H7 (cell line): ENCODE results near the gene YIF1A. TPM values are rescaled to one million over a fixed set of nuclear protein-coding genes. Genes with fewer than 3 reads are reported as not detected.

Source experiments
- DNase-seq: peaks from one replicate; pipeline ENCODE4 v3.0.0; 2012
- H3K27me3 ChIP-seq: 2 replicates; pipeline ENCODE4 v1.6.0; 2011; ENCODE audit warnings: mild to moderate bottlenecking, low read length; ENCODE audit not compliant: control insufficient read depth, insufficient read depth
- H3K36me3 ChIP-seq: replicated peaks from 2 replicates; pipeline ENCODE4 v1.5.1; 2011; ENCODE audit warnings: low read length; ENCODE audit not compliant: control insufficient read depth, insufficient read depth
- H3K4me3 ChIP-seq: 2 replicates; pipeline ENCODE4 v1.5.1; 2011; ENCODE audit warnings: low read depth, mild to moderate bottlenecking, control low read depth, low read length, moderate library complexity; ENCODE audit not compliant: insufficient read depth
- total RNA-seq: library from RNA; depleted of rRNA; stranded (reverse); fragments of >200 nt; shearing (Covaris generic); gene quantifications from 2 replicates; pipeline ENCODE4 v1.2.3, GENCODE V29; 2014

YIF1A gene
- total RNA-seq, 1 experiment from 2014 or later: 117 TPM

GRCh38 chr11:66310324-66310723, 21.4 kb upstream of the YIF1A start:
- DNase-seq: no peak
- Histone ChIP-seq H3K27me3 (no peaks in the 10 kb centered on the region), H3K4me3 (no peak overlapping the region), H3K36me3 (no peaks in the 10 kb centered on the region)

GRCh38 chr11:66309475-66309874, 20.5 kb upstream of the YIF1A start:
- no peak for DNase-seq
- no peaks in the 10 kb centered on the region for H3K27me3 ChIP-seq

GRCh38 chr11:66302656-66303055, 13.7 kb upstream of the YIF1A start:
- H3K4me3 ChIP-seq: no peak overlapping the region
- no peaks in the 10 kb centered on the region for H3K27me3 ChIP-seq
- H3K36me3 ChIP-seq: no peaks in the 10 kb centered on the region
- peak; percentile 43 for DNase-seq

More at GRCh38 chr11:66309475-66309874, 20.5 kb upstream of the YIF1A start:
- H3K36me3 ChIP-seq: no peaks in the 10 kb centered on the region
- H3K4me3 ChIP-seq: no peak overlapping the region

GRCh38 chr11:66299186-66299585, 10.2 kb upstream of the YIF1A start:
- Histone ChIP-seq H3K36me3 (no peaks in the 10 kb centered on the region), H3K27me3 (no peaks in the 10 kb centered on the region; the same call in 1 of the 2 replicates), H3K4me3 (no peak overlapping the region)
- DNase-seq: no peak

- peak; percentile 52 for DNase-seq
- no peaks in the 10 kb centered on the region for H3K36me3 ChIP-seq
- peaks cover 6% of the 10 kb centered on the region for H3K27me3 ChIP-seq
- H3K4me3 ChIP-seq: no peak overlapping the region
These were observed 8.7 kb upstream of the YIF1A start for GRCh38 chr11:66297610-66298009.

- H3K36me3 ChIP-seq: no peaks in the 10 kb centered on the region
- no peak overlapping the region for H3K4me3 ChIP-seq
- DNase-seq: peak; percentile 55
- H3K27me3 ChIP-seq: peaks cover 31% of the 10 kb centered on the region
These were observed 6.0 kb upstream of the YIF1A start for GRCh38 chr11:66294626-66295620.

GRCh38 chr11:66293777-66294625, 5.1 kb upstream of the YIF1A start:
- Histone ChIP-seq H3K27me3 (peaks cover 31% of the 10 kb centered on the region), H3K4me3 (no peak overlapping the region), H3K36me3 (no peaks in the 10 kb centered on the region)
- DNase-seq: peak; percentile 62

GRCh38 chr11:66293352-66293751, 4.4 kb upstream of the YIF1A start:
- peak; percentile 54 for DNase-seq
- Histone ChIP-seq H3K4me3 (no peak overlapping the region), H3K27me3 (peaks cover 31% of the 10 kb centered on the region), H3K36me3 (no peaks in the 10 kb centered on the region)

GRCh38 chr11:66292543-66293332, 3.8 kb upstream of the YIF1A start:
- peak; percentile 45 for DNase-seq
- Histone ChIP-seq H3K36me3 (no peaks in the 10 kb centered on the region), H3K27me3 (peaks cover 31% of the 10 kb centered on the region), H3K4me3 (peak overlapping the region; percentile 49; the same call in 1 of the 2 replicates)

- H3K27me3 ChIP-seq: peaks cover 31% of the 10 kb centered on the region
- H3K36me3 ChIP-seq: no peaks in the 10 kb centered on the region; the same call in 1 of the 2 replicates
- peak within 1 kb of the TSS; percentile 49 for H3K4me3 ChIP-seq
- peak; percentile 91 for DNase-seq
These were observed 3.0 kb upstream of the YIF1A start, which contains the start of gene TMEM151A for GRCh38 chr11:66291706-66292542. TMEM151A (plus strand) TSS chr11:66291894; CDS start chr11:66292014, 120 bp downstream.

GRCh38 chr11:66291303-66291705, 2.4 kb upstream of the YIF1A start:
- Histone ChIP-seq H3K27me3 (peaks cover 31% of the 10 kb centered on the region), H3K4me3 (peak overlapping the region; percentile 49), H3K36me3 (no peaks in the 10 kb centered on the region; the same call in 1 of the 2 replicates)
- DNase-seq: no peak

GRCh38 chr11:66290330-66290621, 1.3 kb upstream of the YIF1A start:
- Histone ChIP-seq H3K27me3 (peaks cover 31% of the 10 kb centered on the region), H3K4me3 (no peak overlapping the region), H3K36me3 (peaks cover 6% of the 10 kb centered on the region)
- no peak for DNase-seq

- Histone ChIP-seq H3K27me3 (peaks cover 31% of the 10 kb centered on the region), H3K4me3 (peak overlapping the region; percentile 73), H3K36me3 (peaks cover 6% of the 10 kb centered on the region)
- peak; percentile 97 for DNase-seq
These were observed 796 bp upstream of the YIF1A start for GRCh38 chr11:66289548-66290329.
